Adrenal gland (tissue), 5 donors: ENCODE measurements around the gene SLC19A1.

ENCODE experiments used
- POLR2A ChIP-seq, 2 donors: fragments of 450-650 bp; IDR thresholded peaks; one replicate each; pipeline ENCODE4 v1.6.1; 2017; ENCODE audit warnings: antibody characterized with exemption in 2 of 2, mild to moderate bottlenecking in 2 of 2, moderate library complexity in 1 of 2
- TF ChIP-seq, protein P1 (sequence below), 6 experiments: fragments of 450-650 bp in 4 of 6; fragments of 200-600 bp in 2 of 6; sonication (generic) in 1 of 6; IDR thresholded peaks; 1 replicate in 5 of 6; 2 replicates in 1 of 6; pipeline versions ENCODE4 v1.5.1 to v1.8.0; 2016 to 2021; ENCODE audit warnings: antibody characterized with exemption in 6 of 6, mild to moderate bottlenecking in 2 of 6, moderate library complexity in 1 of 6
- donor health status: DM: no; HTN: no; CAD: no.

DNA sequence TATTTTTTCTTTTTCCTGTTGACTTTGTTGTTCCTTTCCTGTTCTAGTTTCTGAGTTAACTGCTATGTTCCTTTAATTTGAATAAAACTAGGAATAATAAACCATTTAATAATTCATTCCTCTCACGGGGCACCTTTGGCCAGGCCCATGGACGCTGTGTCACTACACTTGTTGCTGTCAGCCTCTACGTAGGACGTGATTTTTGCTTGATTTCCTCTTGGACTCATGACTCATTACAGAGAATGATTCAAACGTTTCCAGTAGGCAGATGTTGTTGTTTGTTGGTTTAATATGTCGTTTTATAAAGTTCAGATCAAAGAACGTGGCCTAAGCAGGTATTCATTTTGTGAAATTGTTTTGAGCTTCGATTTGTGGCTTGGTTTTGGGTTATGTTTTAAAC lies 9.1 kb upstream of the SLC19A1 start:
- TF ChIP-seq, protein P1, sequence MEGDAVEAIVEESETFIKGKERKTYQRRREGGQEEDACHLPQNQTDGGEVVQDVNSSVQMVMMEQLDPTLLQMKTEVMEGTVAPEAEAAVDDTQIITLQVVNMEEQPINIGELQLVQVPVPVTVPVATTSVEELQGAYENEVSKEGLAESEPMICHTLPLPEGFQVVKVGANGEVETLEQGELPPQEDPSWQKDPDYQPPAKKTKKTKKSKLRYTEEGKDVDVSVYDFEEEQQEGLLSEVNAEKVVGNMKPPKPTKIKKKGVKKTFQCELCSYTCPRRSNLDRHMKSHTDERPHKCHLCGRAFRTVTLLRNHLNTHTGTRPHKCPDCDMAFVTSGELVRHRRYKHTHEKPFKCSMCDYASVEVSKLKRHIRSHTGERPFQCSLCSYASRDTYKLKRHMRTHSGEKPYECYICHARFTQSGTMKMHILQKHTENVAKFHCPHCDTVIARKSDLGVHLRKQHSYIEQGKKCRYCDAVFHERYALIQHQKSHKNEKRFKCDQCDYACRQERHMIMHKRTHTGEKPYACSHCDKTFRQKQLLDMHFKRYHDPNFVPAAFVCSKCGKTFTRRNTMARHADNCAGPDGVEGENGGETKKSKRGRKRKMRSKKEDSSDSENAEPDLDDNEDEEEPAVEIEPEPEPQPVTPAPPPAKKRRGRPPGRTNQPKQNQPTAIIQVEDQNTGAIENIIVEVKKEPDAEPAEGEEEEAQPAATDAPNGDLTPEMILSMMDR (IDR thresholded peaks at IDR 0.05): no peak
- no peak for TF ChIP-seq POLR2A (IDR thresholded peaks at IDR 0.05)
